DMS 273 treated with DMSO at 0.1 percent for 48 hours (cell line): ENCODE data around the gene C20orf204.

Experiments
- DNase-seq: peaks from one replicate; lab custom pipeline; 2025; lab: John Stamatoyannopoulos, UW

Gene C20orf204

DNA sequence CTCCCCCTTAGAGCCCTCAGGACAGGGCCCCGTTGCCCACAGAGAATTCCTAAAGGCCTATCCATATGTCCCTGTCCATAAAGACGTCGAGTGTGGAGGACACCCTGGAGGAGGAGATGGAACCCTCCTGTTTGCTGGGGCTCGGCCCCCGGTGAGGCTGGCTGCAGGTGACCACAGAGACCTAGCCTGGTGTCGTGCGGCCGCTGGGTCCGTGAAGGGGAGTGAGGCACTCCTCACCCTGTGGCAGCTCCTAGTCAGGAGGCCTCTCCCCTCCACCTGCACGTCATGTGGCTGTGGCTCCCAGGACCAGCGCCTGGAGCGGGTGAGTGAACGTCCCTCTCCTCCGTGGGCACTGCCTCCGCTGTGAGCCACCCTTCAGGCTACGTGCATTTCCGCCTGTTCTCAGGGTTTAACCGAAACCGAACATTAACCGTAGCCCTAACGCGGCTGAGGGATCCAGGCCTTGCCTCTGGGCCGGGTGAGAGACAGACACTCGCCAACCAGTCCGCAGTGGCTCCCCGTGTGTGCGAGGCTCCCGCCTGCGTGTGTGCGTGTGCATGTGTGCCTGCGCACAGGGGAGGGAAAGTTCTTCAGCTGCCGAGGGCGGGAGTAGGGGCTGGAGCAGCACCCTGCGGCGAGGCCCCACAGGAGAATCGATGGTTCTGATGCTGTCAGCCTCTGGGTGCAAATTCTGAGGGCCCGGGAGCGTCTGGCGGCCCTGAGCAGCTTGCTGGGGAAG is 21.1 kb downstream of the C20orf204 start:
- no peak for DNase-seq

DNA sequence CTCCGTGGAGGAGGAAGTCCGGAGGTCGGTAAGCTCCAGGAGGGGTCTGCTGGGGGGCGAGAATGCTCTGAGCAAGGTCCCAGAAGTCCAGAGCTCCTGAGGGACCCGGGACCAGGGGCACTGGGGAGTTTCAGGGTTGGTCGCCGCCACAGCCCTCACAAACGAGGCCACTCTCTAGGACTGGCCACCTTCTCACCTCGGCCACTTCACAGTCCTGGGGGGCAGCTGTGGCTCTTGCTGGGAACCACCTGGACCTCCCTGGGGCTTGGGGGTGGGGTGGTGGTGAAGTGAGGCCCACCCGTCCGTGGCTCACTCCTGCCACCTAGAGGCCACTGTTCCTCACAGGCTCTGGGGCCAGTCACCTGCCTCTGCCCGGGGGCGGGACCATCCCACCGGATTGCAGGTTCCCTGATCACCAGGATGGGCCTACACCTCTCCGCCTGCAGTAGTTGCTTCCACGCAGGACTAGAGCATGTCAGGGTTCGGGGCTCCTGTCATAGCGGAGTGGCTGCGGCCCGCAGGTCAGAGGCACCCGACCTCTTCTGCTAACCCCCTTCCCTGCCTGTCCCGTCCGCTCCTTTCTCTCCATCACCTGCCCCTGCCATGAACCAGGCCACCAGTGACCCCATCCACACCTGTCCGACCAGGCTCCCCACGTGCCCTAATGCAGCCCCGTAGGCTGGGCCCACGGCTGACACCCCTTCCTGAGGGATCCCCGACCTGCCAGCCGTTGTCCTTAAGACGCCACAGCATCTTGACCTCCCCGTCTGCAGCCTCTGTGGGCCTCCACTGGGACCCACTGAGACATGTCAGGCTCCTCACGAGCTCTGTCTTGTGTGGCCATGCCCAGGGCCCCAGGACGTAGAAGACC is 21.9 kb downstream of the C20orf204 start:
- DNase-seq = no peak

DNA sequence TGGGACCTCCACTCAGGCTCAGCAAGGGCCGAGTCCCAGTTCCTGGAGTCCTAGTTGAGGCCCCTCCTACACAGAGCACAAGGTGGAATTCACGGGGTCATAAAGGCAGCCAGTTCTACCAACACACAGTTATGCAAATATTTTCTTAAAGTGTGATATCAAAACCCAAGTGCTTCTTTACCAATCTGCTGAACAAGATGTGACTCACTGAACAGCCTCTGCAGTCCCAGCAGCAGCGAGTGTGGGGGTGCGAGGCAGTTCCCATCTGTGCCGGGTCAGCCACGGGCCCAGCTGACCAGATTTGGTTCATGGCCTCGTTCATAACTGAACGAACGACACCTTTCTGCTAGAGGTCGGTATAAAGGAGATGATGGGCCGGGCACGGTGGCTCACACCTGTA is 22.6 kb downstream of the C20orf204 start:
- DNase-seq = no peak

DNA sequence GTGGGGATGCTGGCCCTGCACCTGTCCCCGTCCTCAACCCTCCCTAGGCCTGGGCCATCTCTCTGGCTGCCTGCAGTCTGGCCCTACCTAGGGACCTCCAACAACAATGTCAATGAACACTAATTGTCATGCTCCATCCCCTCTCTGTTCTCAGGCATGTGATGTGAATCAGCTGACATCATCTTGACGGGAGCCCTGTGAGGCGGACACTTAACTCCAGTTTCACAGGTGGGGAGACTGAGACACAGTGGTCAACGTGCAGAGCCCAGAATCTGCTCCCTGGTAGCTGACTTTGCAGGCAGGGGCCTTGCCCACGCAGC is 26.3 kb downstream of the C20orf204 start:
- no peak for DNase-seq

DNA sequence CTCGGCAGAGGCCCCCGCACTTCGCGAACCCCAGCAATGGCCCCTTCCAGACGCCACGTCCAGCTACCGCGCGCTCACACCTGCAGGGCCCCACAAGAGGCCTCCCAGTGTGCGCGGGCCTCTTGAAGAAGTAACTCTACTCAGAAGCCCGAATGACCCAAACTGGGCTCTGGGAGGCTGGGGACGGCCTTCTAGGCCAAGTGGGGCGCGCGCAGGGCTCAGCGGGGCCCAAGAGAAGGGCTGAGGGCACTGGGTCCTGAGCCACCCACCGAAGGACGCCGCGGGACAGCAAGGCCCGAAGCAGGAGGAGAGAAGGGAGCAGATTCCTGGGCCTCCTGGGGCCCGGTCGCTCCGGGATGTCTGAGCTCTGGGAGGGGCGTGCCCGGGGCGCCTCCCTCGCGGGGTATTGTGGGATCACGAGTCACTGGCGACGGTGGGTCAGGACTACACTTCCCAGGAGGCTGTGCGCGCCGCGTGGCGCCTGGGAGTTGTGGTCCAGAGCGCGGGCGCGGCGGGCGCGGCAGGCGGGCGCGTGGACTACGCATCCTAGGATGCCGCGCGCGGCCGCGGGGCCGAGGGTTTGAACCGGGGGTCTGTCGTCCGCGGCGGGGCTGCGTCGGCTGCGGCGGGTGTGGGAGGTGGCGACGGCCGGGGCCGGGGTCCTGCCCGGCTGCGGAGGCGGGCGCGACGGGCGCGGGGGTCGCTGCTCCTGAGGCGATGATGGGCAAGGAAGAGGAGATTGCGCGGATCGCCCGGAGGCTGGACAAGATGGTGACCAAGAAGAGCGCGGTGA is 26.8 kb downstream of the C20orf204 start, which contains the start of gene TCEA2:
Gene TCEA2, plus strand, starts transcription at position 603 of the 793 bp plus-strand sequence. Its CDS starts 115 bp downstream, at position 718.
- DNase-seq = peak; percentile 77

DNA sequence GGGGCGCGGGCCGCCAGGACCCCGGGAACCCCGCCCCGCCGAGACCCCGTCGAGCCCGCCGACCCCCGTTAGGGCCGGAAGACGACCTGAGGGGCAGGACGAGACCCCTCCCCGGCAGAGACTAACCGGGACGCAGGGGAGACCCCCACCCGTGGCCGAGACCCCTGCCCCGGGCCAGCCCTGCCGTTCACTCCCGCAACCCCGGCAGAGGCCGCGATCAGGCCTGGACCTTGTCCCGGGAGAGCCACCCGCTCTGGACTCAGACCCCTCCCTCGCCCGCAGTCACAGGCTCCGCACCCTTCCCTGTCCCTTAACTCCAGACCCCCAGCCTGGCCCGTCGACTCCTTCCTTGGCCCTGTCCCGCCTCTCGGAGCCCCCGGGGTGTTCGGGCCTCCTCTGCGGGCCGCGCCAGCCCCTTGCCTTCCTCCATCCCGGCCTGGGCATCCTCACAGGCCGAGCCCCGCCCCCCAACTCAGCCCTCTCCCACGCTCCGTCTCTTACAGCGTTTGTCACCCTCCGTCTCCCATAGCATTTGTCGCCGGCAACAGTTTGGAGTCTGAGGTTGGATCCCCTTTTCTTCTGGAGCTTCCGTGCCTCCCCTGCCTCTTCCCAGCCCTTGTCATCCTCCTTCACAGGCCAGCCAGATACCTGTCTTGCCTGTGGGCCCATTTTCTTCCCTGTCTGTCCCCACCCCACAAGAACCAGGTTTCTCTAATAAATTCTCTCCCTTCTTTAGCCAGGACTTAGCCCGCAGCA is 27.6 kb downstream of the C20orf204 start:
- DNase-seq = no peak

DNA sequence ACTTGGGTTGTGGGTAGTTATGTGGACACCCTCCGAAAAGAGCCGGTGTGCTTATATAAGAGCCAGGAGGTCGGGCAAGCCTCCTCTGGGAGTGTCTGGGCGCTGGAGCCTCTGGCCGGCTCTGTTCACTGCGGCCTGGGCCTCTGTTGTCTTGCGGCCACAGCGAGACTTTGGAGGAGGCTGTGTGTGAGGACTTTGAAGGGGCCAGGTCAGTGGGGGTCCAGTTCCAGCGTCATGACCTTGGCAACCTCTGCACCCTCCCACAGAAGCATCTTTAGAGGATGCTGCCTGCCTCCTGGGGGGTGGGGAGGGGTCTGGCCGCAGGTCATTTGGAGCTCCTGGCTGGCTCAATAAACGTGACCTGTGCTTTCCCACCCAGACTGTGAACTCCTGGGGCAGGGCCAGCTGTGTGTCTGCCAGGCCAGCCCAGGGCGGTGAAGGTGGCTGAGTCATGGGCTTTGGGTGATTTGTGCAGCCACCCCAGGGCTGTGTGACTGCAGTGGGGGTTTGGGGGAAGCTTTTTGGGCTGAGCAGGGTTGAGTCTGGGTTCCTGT is 28.2 kb downstream of the C20orf204 start:
- no peak for DNase-seq

DNA sequence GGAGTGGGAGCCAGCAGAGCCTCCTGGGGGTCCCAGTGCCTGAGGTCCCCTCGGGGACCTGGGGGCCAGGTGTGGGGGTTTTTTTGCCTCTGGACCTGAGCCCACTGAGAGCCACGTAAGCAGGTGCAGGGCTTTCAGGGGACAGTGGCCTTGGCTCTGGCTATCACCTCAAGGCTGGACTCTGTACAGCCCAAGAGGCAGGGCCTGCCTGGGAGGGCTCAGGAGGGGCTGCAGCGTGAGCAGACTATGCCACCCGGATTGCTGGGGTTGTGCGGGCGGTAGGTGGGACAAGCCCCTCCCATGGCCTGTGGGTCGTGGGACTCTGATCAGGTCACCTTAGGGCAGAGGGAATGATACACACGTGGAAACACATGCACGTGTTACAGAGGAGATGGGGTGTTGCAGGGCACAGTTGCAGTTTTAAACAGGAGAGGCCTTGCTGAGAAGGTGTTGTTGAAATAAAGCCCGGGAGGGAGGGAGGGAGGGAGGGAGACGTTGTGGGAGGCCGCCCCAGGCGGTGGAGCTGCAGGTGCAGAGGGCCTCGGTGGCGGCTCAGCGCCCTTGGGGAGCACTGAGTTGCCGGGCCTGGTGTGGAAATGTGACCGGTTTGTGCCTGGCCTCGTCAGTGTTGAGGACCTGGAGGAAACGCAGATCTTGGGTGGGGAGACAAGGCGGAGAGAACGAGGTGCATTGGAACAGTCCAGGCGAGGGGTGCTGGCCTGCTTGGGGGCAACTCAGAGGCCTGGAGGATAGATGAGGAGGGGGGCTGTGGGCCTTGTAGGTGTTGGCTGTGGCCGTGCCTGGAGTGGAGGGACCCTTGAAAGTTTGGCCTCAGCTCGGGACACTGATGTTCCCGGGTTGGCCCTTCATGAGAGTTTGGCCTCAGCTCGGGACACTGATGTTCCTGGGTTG is 29.3 kb downstream of the C20orf204 start:
- no peak for DNase-seq

DNA sequence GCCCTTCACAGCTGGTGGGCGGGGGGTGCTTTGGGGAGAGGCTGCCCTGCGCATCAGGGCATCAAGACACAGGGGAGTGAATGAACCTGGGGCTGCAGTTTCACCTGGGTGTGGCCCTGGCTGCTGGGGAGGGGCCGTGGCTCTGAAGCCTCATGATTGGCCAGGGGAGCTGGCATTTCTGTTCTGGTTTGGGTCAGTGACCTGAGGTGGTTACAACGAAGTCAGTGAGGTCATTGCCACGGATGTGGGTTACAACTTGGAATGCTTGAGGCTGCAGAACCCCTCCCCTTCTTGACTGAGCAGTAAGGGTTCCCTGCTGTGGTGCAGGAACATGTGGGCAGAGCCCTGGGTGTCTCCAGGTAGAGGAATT is 30.0 kb downstream of the C20orf204 start:
- no peak for DNase-seq

DNA sequence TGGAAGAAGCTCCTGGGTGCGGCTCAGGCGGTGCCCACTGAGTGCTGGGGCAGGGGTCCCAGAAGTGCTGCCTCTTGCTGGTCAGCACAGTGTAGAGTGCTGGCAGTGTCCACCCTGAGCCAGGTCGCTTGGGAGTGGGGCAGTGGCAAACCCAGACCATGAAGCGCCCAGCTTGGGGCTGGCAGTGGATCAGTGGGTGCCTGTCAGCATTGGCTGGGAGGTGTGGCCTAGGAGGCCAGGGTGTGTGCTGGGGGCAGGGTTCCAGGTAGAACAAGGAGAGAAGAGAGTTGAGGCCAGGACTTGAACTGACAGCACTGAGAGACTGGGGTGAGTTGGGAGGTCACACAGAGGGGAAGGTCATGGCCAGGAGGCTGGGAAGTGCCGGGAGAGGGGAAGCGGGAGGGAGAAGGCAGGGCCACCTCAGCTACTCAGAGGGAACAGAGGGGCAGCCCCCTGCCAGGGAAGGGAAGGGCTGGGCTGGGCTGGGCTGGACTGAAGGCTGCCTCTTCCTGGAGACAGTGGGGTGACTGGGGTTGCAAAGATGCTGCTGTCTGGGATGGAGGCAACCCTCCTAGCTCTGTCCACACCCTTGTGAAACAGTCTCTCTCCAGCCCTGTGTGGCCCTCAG is 31.1 kb downstream of the C20orf204 start:
- DNase-seq = no peak

DNA sequence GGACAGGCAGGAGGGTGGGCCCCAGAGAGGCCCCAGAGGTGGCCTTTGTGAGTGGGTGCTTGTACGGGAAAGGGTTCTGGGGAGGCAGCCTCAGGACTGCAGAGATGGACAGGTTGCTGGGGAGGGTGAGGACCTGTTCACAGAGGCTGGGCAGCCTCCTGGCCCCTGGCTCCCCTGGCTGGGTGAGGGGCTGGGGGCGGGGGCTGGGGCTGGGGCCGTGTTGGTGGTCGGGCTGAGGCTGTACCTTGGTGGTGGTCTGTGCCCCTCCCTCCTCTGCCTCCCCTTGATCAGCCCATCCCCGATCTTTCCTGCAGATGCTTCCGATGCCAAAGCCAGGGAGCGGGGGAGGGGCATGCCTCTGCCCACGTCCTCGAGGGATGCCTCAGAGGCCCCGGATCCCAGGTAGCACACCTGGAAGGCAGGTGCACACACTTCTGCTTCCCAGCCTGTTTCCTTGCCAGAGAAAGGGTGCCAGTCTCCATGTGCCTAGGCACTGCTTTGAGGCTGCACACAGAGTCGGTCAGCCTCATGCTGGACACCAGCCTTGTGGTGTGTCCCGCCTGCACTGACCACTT is 31.8 kb downstream of the C20orf204 start:
- no peak for DNase-seq

DNA sequence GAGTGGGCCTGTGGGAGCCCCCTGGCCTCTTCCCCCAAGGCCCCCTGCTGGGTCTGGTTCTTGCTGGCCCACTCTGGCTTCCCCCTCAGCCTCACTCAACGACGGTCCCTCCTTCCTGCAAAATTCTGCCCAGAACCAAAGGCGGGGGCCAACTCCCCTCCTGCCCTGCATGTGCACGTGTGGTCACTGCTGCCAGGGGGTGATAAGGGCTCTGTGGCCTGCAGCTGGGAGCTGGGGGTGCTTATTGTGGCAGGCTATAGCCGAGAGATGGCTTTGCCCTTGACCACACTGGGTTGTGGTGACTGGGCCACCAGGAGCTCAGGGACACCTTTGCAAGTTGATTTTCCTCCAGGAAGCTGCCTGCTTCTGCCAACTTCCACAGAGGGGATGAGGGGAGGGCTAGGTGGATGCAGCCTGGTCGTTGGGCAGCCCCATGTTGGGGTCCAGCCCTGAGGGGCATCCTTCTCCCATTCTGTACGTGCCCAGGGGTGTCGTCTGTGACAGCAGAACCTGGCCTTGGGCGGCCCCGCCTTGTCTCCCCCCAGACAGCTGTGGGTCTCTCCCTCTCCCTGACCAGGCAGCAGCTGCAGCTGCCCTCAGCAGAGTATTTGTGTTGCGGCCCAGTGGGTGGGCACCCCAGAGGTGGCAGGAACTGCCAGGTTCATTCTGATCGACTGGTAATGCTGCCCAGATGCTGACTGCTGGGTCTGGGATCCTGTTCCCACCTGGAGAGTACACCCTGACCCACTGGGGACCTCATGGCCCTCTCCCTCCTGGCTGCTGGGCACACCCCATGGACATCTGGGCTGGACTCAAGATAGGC is 32.6 kb downstream of the C20orf204 start:
- DNase-seq = no peak

DNA sequence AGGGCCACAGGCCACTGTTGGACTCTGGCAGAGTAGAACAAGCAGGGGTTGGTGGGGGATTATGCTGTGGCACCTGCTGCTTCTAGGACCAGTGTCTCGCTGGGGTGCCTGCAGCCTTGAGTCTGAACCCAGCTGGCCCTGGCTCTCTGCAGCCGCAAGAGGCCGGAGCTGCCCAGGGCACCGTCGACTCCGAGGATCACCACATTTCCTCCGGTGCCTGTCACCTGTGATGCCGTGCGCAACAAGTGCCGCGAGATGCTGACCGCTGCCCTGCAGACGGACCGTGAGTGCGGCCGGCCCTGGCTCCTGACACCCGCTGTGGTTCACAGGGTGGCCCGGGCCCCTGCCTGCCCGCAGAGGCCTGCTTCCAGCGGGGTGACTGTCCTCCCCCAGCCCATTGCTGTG is 33.2 kb downstream of the C20orf204 start:
- no peak for DNase-seq

DNA sequence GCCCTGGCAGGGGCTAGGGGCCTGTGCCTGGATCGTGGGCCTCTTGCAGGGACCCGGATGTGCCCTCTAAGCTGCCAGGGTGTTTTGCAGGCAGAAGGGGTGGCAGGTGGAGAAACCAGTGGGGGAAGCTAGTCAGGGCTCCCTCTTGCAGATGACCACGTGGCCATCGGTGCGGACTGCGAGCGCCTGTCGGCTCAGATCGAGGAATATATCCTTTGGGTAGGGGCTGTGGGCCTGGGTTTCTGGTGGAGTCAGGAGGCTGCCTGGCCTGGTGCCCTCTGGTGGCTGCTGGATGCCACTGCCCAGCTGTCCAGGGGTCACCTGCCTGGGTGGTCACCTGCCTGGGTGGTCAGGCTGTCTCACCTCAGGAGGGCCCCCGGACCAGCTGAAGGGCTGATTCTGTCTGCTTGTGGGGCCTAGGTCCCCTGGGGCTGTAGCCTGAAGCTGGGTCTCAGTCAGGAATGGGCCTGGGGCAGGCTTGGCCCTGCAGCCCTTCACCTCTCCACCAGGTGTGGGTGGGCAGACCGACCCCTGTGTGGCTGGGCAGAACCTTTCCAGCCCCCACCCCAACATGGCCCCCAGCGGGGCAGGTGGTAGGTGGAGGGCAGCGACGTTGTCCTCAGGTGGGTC is 33.7 kb downstream of the C20orf204 start:
- no peak for DNase-seq

DNA sequence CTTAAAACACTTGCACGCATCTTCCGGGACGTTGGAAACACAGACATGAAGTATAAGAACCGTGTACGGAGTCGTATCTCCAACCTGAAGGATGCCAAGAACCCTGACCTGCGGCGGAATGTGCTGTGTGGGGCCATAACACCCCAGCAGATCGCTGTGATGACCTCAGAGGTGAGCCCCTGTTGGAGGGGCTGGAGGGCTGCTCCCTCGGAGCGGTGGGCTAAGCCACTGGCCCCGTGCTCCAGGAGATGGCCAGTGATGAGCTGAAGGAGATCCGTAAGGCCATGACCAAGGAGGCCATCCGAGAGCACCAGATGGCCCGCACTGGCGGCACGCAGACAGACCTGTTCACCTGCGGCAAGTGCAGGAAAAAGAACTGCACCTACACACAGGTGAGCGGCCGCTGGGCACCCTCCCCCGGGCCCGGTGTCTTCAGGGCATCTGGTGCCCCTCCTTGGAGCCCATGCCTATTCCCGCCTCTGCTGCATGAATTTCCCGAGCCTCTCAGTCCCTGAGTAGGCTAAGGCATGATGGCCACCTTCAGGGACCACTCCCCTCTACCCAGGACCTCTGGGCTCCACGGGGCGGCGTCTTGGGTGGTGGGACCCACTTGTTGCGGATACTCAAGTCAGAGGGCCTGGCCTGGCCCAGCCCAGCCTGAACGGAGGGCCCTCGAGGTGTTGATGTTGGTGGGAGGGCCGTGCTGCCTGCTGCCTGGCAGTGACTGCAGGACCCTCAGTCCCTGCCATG is 34.4 kb downstream of the C20orf204 start:
- no peak for DNase-seq

DNA sequence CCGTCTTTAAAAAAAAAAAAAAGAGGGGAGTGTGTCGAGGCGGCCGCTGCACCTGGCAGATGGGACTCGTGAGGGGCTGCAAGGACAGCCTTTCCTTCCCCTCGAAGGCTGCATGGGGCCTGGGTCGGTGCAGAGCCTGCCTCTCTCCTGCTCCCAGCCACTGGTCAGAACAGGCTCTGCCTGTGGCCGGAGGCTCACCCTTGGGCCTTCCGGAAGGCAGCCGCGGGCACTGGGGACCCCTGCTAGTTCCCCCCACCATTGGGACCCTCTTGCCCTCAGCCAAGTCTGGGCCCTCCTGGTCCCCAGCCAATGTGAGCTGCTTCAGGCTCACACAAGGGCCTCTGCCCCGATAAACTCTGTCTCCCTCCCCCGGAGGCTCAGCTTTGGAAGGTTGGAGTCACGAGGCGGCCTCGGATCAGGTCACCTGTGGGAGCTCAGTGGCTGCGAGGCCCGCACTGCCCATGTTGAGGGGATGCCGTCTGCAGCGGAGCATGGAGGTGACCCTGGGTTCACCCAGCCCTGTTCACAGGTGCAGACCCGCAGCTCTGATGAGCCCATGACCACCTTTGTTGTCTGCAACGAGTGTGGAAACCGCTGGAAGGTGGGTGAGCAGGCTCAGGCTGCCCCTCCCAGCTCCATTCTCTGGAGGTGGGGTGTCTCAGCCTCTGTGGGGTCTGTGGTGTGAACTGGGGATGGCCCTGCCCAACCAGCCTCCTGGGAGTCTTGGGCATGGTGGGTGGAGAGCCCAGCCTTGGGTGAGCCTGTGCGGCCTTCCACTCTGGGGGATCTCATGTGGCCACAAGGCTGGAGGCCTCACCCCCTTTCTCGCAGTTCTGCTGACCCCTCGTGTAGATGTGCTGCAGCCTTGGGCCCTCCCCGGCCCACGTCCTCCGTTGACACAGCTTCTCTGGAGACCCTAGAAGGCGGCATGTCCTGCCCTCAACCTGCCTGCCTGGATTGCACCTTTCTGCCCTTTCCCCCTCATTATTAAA is 35.7 kb downstream of the C20orf204 start:
- no peak for DNase-seq
